B cell (primary cell): Measurements from ENCODE around the gene FGA.

Source experiments
- CTCF ChIP-seq: fragments of 200-600 bp; IDR thresholded peaks from one replicate; pipeline ENCODE4 v1.8.0; 2022; ENCODE audit warnings: antibody characterized with exemption, mild to moderate bottlenecking
- EZH2 ChIP-seq: IDR thresholded peaks from 2 replicates; pipeline ENCODE4 v1.6.1; 2012; ENCODE audit warnings: borderline replicate concordance, low read depth, mild to moderate bottlenecking, moderate library complexity, low read length; ENCODE audit not compliant: insufficient read depth, poor library complexity, severe bottlenecking

GRCh38 chr4:154626793-154627484 lies 36.4 kb upstream of the FGA start:
- TF ChIP-seq CTCF (peak; percentile 54), EZH2 (no peak)
